ENCODE measurements around the gene CDC20. TPM values are rescaled to one million over a fixed set of nuclear protein-coding genes. Genes with fewer than 3 reads are reported as not detected.

The CDC20 gene
- total and polyA plus RNA-seq, 2 of the 8 experiments (the other 6 are each of a cell fraction or from before 2014, with no cell fraction given) = 214 to 221 TPM

DNA sequence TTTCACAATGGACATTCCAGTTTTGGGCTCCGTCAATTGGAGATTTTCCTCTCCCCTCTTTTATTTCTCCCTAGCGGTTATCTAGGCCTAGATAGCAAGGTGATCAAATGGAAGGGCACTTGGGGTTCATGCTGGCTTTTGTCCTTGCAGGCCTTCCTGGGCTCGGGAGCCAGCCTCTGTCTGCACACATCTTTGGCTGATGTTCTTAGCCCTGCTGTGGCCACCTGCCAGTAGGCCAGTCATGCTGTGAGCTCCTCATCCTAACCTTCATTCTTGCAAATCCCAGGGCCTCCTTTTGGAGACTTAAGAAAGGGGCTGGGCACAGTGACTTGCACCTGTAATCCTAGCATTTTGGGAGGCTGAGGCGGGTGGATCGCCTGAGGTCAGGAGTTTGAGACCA is 44.5 kb upstream of the CDC20 start:
- H4K5ac ChIP-seq (ENCODE audit: insufficient read length, low read depth, low read length) = no peak overlapping the region
- H3K9me3 ChIP-seq (ENCODE audit: insufficient read depth in 2 of 2, low read depth in 1 of 2, low read length in 1 of 2) = no peaks in the 10 kb centered on the region
- no peak overlapping the region for H3K4ac ChIP-seq (replicated peaks; ENCODE audit: insufficient read length, low read depth, low read length)
- TF ChIP-seq TEAD4 (IDR thresholded peaks at IDR 0.05; ENCODE audit: low read depth, low read length) = no peak
- no peak for TF ChIP-seq EZH2 (IDR thresholded peaks at IDR 0.05; ENCODE audit: low read depth, low read length, severe bottlenecking)
- TF ChIP-seq TBP (IDR thresholded peaks at IDR 0.05; ENCODE audit: low read depth, low read length) = no peak
- TF ChIP-seq, protein P1, sequence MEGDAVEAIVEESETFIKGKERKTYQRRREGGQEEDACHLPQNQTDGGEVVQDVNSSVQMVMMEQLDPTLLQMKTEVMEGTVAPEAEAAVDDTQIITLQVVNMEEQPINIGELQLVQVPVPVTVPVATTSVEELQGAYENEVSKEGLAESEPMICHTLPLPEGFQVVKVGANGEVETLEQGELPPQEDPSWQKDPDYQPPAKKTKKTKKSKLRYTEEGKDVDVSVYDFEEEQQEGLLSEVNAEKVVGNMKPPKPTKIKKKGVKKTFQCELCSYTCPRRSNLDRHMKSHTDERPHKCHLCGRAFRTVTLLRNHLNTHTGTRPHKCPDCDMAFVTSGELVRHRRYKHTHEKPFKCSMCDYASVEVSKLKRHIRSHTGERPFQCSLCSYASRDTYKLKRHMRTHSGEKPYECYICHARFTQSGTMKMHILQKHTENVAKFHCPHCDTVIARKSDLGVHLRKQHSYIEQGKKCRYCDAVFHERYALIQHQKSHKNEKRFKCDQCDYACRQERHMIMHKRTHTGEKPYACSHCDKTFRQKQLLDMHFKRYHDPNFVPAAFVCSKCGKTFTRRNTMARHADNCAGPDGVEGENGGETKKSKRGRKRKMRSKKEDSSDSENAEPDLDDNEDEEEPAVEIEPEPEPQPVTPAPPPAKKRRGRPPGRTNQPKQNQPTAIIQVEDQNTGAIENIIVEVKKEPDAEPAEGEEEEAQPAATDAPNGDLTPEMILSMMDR (IDR thresholded peaks at IDR 0.05; ENCODE audit: control extremely low read depth in 1 of 3, insufficient read depth in 1 of 3, low read depth in 1 of 3, low read length in 3 of 3) = no peak
- no peak for TF ChIP-seq ASH2L (IDR thresholded peaks at IDR 0.05; ENCODE audit: low read length)
- TF ChIP-seq SP2 (IDR thresholded peaks at IDR 0.05; ENCODE audit: low read length) = no peak
- no peaks in the 10 kb centered on the region; a peak in 1 of 7 replicates for H3K27me3 ChIP-seq (replicated peaks in 1 of 4; ENCODE audit: control insufficient read depth in 3 of 4, extremely low read depth in 1 of 4, insufficient read depth in 3 of 4, low read length in 3 of 4)
- no peak overlapping the region for H2BK120ac ChIP-seq (replicated peaks; ENCODE audit: low read depth, low read length)
- no peak overlapping the region for H3K27ac ChIP-seq (ENCODE audit: low read depth, low read length)
- no peak overlapping the region for H3K4me2 ChIP-seq (ENCODE audit: insufficient read depth in 1 of 2, low read depth in 2 of 2, low read length in 2 of 2)
- no peak overlapping the region for H3K4me3 ChIP-seq (ENCODE audit: extremely low read depth in 1 of 4, insufficient read depth in 2 of 4, low read depth in 3 of 4, low read length in 4 of 4)
- H3K14ac ChIP-seq (ENCODE audit: insufficient read length) = no peak overlapping the region
- H2BK20ac ChIP-seq (ENCODE audit: low read length) = no peak overlapping the region
- H3K79me1 ChIP-seq (ENCODE audit: low read depth, low read length) = no peaks in the 10 kb centered on the region
- no peak overlapping the region for H3K9ac ChIP-seq (replicated peaks in 1 of 4; ENCODE audit: extremely low read depth in 1 of 4, low read depth in 3 of 4, low read length in 3 of 4)
- peaks cover 0 to 5% (median 0%) of the 10 kb centered on the region in 4 experiments; a peak in 1 of 7 replicates for H3K4me1 ChIP-seq (replicated peaks in 1 of 4; ENCODE audit: control insufficient read depth in 3 of 4, insufficient read depth in 4 of 4, low read length in 3 of 4)
- no peak overlapping the region for H3K56ac ChIP-seq (replicated peaks; ENCODE audit: insufficient read length, low read depth, low read length)
- no peak overlapping the region for H3K18ac ChIP-seq (ENCODE audit: extremely low read depth, low read length)
- no peak overlapping the region for H2BK5ac ChIP-seq (ENCODE audit: low read depth, low read length)
- ChIA-PET POLR2A (ENCODE audit: partially characterized antibody) (interaction anchor here (0.8 kb wide), 1 partner anchor 44 kb away, joined by 3 read pairs; no protein-coding TSS in a partner anchor), CTCF (ENCODE audit: partially characterized antibody) (interaction anchor here (0.7 to 0.9 kb wide), 3 partner anchors 8 to 115 kb away, joined by 3 read pairs; no protein-coding TSS in a partner anchor)
- H2AK5ac ChIP-seq (ENCODE audit: low read depth, low read length) = no peak overlapping the region
- 93% methylated on average over 5 of the region's 5 CpGs; no CpG with 5 or more reads in 1 of the 2 experiments for WGBS, 2 experiments (ENCODE audit: extremely low coverage in 1 of 2, insufficient coverage in 1 of 2, insufficient read length in 1 of 2, insufficient replicate concordance in 2 of 2, low coverage in 1 of 2, low lambda C conversion rate in 2 of 2, missing lambda C conversion rate in 1 of 2)
- no peak overlapping the region for H4K91ac ChIP-seq (replicated peaks; ENCODE audit: insufficient read length, low read length)
- no peak overlapping the region for H2AFZ ChIP-seq (ENCODE audit: low read length)
- H3K36me3 ChIP-seq (ENCODE audit: control insufficient read depth in 2 of 4, insufficient read depth in 4 of 4, low read length in 3 of 4) = no peaks in the 10 kb centered on the region
- DNase-seq (ENCODE audit: low read depth in 1 of 2, low spot score in 2 of 2) (no peak), FAIRE-seq (no peak)
- no peaks in the 10 kb centered on the region for H3K23me2 ChIP-seq (ENCODE audit: low read depth, low read length)
- no peaks in the 10 kb centered on the region for H3K79me2 ChIP-seq (ENCODE audit: control insufficient read depth in 1 of 2, insufficient read depth in 2 of 2, low read length in 2 of 2)
- no peak overlapping the region for H2BK15ac ChIP-seq (ENCODE audit: low read length)
- no peak overlapping the region for H2BK12ac ChIP-seq (ENCODE audit: low read depth, low read length)
- H3K23ac ChIP-seq (ENCODE audit: insufficient read length) = no peak overlapping the region
- H4K20me1 ChIP-seq (replicated peaks in 1 of 2; ENCODE audit: control insufficient read depth in 1 of 2, insufficient read depth in 2 of 2, low read length in 2 of 2) = no peaks in the 10 kb centered on the region
- H4K8ac ChIP-seq (ENCODE audit: extremely low read depth, insufficient read depth, low read length) = no peak overlapping the region

Measured in H1 (cell line).